OCI-LY7 (cell line): Measurements from ENCODE around the gene ARHGEF40. TPM values are rescaled to one million over a fixed set of nuclear protein-coding genes. Genes with fewer than 3 reads are reported as not detected.

Experiments
- BruUV-seq: library from RNA; stranded (reverse); fragments of 400-500 nt; replicated peaks from 2 replicates; lab custom pipeline; 2021; lab: Mats Ljungman, UMichigan
- CTCF ChIA-PET: fragments of 300-600 bp; sonication (Branson Sonifier 250); formaldehyde crosslinking; loops from one replicate; lab custom pipeline; 2022; ENCODE audit warnings: antibody characterized with exemption; ENCODE audit not compliant: unreplicated experiment; lab: Charles Lee
- POLR2A ChIA-PET: fragments of 300-600 bp; sonication (Branson Sonifier 250); formaldehyde crosslinking; loops from one replicate; lab custom pipeline; 2022; ENCODE audit warnings: antibody characterized with exemption; lab: Charles Lee
- DNase-seq: peaks from one replicate; pipeline ENCODE4 v3.0.0-alpha.2; 2015; ENCODE audit warnings: low spot score
- H2AFZ ChIP-seq: fragments of 200-600 bp; sonication (generic), shearing (Covaris generic); 2 replicates; pipeline ENCODE4 v1.6.1; 2014; ENCODE audit warnings: mild to moderate bottlenecking, antibody characterized with exemption, low read length, moderate library complexity
- H3K27ac ChIP-seq: fragments of 200-600 bp; sonication (generic); 2 replicates; pipeline ENCODE4 v1.5.1; 2014; ENCODE audit warnings: mixed run types, low read depth, mild to moderate bottlenecking, moderate library complexity, low read length, inconsistent platforms; ENCODE audit not compliant: poor library complexity, severe bottlenecking
- H3K36me3 ChIP-seq: fragments of 200-600 bp; sonication (generic); 2 replicates; pipeline ENCODE4 v1.6.1; 2014; ENCODE audit warnings: mild to moderate bottlenecking, antibody characterized with exemption, low read length, moderate library complexity, mixed read lengths; ENCODE audit not compliant: insufficient read depth
- H3K4me1 ChIP-seq: fragments of 200-600 bp; sonication (generic); 2 replicates; pipeline ENCODE4 v1.5.1; 2014; ENCODE audit warnings: mild to moderate bottlenecking, low read length; ENCODE audit not compliant: insufficient read depth, poor library complexity, severe bottlenecking
- H3K4me2 ChIP-seq: fragments of 200-600 bp; sonication (generic); 2 replicates; pipeline ENCODE4 v1.6.1; 2014; ENCODE audit warnings: mild to moderate bottlenecking, low read length
- H3K4me3 ChIP-seq: fragments of 200-600 bp; sonication (generic); 2 replicates; pipeline ENCODE4 v1.5.1; 2014; ENCODE audit warnings: mild to moderate bottlenecking, low read depth, low read length; ENCODE audit not compliant: poor library complexity, severe bottlenecking
- H3K79me2 ChIP-seq: fragments of 200-600 bp; sonication (generic); 2 replicates; pipeline ENCODE4 v1.6.1; 2016; ENCODE audit warnings: low read depth, mild to moderate bottlenecking, low read length, moderate library complexity, mixed read lengths; ENCODE audit not compliant: insufficient read depth
- H3K9me2 ChIP-seq: fragments of 200-600 bp; sonication (generic); 2 replicates; pipeline ENCODE4 v1.6.1; 2016; ENCODE audit warnings: mild to moderate bottlenecking, low read length, mixed read lengths; ENCODE audit not compliant: insufficient read depth
- H3K9me3 ChIP-seq: fragments of 200-600 bp; sonication (generic); 2 replicates; pipeline ENCODE4 v1.6.1; 2014; ENCODE audit warnings: mild to moderate bottlenecking, mixed run types, low read length, mixed read lengths
- H4K20me1 ChIP-seq: fragments of 200-600 bp; sonication (generic); 2 replicates; pipeline ENCODE4 v1.6.1; 2014; ENCODE audit warnings: mild to moderate bottlenecking, antibody characterized with exemption, low read length, moderate library complexity, mixed read lengths; ENCODE audit not compliant: insufficient read depth
- CTCF ChIP-seq: fragments of 200-600 bp; sonication (generic); conservative IDR thresholded peaks from 2 replicates; pipeline ENCODE4 v1.5.1; 2014; ENCODE audit warnings: mild to moderate bottlenecking, antibody characterized with exemption, low read length, moderate library complexity, mixed read lengths
- EZH2phosphoT487 ChIP-seq: fragments of 200-600 bp; sonication (generic); IDR thresholded peaks from 2 replicates; pipeline ENCODE4 v1.6.1; 2018; ENCODE audit warnings: low read depth, borderline replicate concordance, mild to moderate bottlenecking, mixed run types, antibody characterized with exemption, low read length, moderate library complexity, mixed read lengths
- intact Hi-C: fragments of 100-400 bp; cut with micrococcal nuclease; formaldehyde crosslinking; loops from one replicate; pipeline ENCODE4 v1.10.0; 2022; ENCODE audit not compliant: unreplicated experiment
- total RNA-seq, 2 experiments: library from RNA; depleted of rRNA in 1 of 2; stranded (reverse); fragments of >200 nt in 1 of 2; shearing (Covaris generic) in 1 of 2; gene quantifications; 2 replicates each; pipeline ENCODE4 v1.2.3, GENCODE V29; 2014 to 2022

ARHGEF40 gene
- total RNA-seq, 2 experiments from 2014 or later: 1.3 to 2.0 TPM

GRCh38 chr14:21103411-21103709 lies 33.3 kb downstream of the ARHGEF40 start:
- H3K27ac ChIP-seq: peak overlapping the region; percentile 59
- H3K36me3 ChIP-seq: no peaks in the 10 kb centered on the region
- intact Hi-C loops: loop anchor here (1.0 to 10.0 kb wide), 2 partner anchors 32 to 419 kb away; partner anchors contain the start of genes ANG and RNASE4
- H3K4me2 ChIP-seq: peak overlapping the region; percentile 92
- TF ChIP-seq CTCF: no peak; the same call in none of the 2 replicates
- no peak for TF ChIP-seq EZH2phosphoT487
- DNase-seq: no peak
- H2AFZ ChIP-seq: peak overlapping the region; percentile 67; the same call in 1 of the 2 replicates
- ChIA-PET POLR2A (interaction anchor here (0.6 to 3.3 kb wide), 8 partner anchors 8 to 1938 kb away, joined by 3 to 31 read pairs (median 9); partner anchors contain the start of gene ARHGEF40), CTCF (interaction anchor here (0.6 to 2.6 kb wide), 6 partner anchors 11 to 353 kb away, joined by 3 to 23 read pairs (median 6); partner anchors contain the start of genes ARHGEF40 and CHD8)
- no TSS peak for BruUV-seq
- peaks cover 41% of the 10 kb centered on the region for H3K4me1 ChIP-seq
- no peaks in the 10 kb centered on the region for H3K79me2 ChIP-seq
- H3K4me3 ChIP-seq: peak overlapping the region; percentile 85
- no peaks in the 10 kb centered on the region for H3K9me2 ChIP-seq
- no peaks in the 10 kb centered on the region for H3K9me3 ChIP-seq
- no peaks in the 10 kb centered on the region for H4K20me1 ChIP-seq

- peak overlapping the region; percentile 92 for H3K4me2 ChIP-seq
- H4K20me1 ChIP-seq: no peaks in the 10 kb centered on the region
- H3K27ac ChIP-seq: peak overlapping the region; percentile 59
- TSS peak; percentile 95 for BruUV-seq
- 0 out of 2 replicates have a peak, but pooled peaks have one; percentile 76 for TF ChIP-seq CTCF
- TF ChIP-seq EZH2phosphoT487: no peak
- peaks cover 45% of the 10 kb centered on the region for H3K4me1 ChIP-seq
- peak; percentile 97 for DNase-seq
- no peaks in the 10 kb centered on the region for H3K36me3 ChIP-seq
- CTCF ChIA-PET: interaction anchor here (1.0 to 2.6 kb wide), 9 partner anchors 8 to 352 kb away, joined by 3 to 23 read pairs (median 7); partner anchors contain the start of genes ARHGEF40 and CHD8
- H3K9me3 ChIP-seq: no peaks in the 10 kb centered on the region
- H3K79me2 ChIP-seq: no peaks in the 10 kb centered on the region
- POLR2A ChIA-PET: interaction anchor here (0.8 to 3.3 kb wide), 8 partner anchors 9 to 123 kb away, joined by 3 to 31 read pairs (median 9); partner anchors contain the start of gene ARHGEF40
- intact Hi-C loops: loop anchor here (1.0 to 10.0 kb wide), 6 partner anchors 12 to 419 kb away; partner anchors contain the start of genes ANG and RNASE4
- no peaks in the 10 kb centered on the region for H3K9me2 ChIP-seq
- H2AFZ ChIP-seq: peak overlapping the region; percentile 67
- H3K4me3 ChIP-seq: peak overlapping the region; percentile 85
These were observed 33.8 kb downstream of the ARHGEF40 start for GRCh38 chr14:21103710-21104447.
